CD4-positive, alpha-beta T cell treated with Interleukin-10 for 1 hour (primary cell): ENCODE measurements around the gene SNX11.

ENCODE experiments used
- DNase-seq: peaks from one replicate; pipeline ENCODE4 v3.0.0-alpha.2; 2020

Gene SNX11

DNA sequence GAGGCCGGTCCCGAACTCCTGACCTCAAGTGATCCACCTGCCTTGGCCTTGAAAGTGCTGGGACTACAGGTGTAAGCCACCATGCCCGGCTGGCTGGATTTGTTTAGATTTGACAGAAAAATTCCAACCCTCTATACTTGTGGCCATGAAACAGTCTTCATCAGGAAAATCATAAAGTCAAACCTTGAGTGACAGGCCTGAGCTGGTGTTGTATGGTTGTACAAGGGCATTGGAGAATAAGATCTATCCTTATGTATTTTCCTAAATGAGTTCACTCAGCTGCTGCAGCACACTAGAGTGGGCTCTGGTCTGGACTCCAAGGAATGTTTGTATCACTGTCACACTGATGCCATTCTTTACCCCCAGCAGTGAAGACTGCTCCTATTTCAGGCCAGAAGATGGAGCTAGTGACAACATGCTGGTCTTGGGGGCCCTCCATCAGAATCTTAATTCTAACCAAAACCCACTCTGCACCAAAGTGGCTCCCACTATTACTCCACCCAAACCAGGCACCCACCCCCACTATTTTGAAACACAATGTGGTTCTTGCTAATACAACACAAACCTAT lies 27.4 kb downstream of the SNX11 start:
- no peak for DNase-seq

DNA sequence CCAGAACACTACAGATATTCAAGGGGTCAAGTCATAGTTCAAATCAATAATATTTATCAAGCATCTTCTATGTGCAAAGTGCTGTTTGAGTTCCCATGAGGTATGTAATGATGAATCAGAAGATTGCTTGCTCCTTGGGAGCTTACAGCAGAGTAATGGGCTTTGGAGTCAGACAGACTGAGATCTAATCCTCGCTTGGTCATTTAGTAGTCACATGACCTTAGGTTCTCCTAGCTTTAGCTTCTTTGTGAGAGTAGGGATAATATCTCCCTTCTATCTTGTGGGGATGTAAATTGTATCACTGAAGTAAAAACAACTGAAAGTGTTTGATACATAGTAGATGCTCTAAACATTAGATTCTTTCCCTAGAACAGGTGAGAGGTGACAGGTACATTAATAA lies 30.1 kb downstream of the SNX11 start:
- DNase-seq, result no peak

DNA sequence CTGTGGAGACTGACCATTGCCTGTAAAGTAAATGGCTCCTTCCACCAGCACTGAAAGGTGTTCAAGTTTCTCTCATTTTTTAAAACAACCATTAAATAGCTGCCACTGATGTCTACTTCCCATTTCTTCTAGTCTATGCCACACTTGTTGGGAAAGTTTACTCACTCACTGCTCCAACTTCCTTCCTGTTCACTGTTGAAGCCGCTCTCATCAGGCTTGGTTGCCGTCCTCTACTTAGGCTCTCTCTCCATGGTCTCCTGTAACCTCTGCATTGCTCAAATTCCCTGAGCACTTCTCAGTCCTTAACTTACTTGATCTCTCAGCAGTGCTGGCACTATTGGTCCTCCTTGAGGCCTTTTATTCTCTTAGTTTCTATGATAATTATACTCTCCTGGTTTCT lies 32.4 kb downstream of the SNX11 start:
- DNase-seq, result no peak

DNA sequence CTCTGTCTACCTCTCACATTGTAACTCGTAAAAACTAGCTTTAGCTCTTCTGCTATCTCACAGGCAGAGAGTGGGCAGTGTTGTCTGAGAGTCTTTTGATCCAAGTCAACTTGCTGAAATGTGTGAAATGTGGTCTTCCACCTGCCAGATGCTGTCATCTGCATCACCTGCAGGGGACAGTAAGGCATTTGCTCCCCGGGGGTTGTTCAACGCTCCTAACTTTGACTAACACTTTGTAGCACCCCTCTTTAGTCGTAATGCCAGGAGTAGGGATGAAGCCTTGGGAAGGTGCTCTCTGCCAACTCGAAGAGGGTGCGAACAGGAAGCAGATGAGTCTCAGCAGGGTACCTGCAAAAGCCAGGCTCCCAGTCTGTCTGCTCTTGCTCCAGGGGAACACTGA lies 36.1 kb downstream of the SNX11 start:
- DNase-seq, result no peak

DNA sequence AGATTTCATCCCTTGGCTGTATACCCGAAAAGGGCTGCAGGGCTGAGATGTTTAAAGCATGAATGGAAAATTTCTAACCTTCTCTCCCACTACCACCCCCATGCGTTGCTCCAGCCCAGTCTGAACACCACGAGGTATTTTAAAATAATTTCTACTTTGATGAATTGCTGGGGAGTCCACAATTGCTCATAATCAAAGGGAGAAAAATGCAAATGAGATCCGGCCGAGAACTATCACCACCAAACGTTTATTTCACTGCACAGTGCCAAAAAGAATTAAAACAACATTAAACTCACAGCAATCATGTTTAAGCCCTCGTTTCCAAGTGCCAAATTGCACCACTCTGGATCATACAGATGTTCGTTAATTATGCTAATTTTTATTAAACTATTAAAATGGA lies 36.7 kb downstream of the SNX11 start:
- no peak for DNase-seq

DNA sequence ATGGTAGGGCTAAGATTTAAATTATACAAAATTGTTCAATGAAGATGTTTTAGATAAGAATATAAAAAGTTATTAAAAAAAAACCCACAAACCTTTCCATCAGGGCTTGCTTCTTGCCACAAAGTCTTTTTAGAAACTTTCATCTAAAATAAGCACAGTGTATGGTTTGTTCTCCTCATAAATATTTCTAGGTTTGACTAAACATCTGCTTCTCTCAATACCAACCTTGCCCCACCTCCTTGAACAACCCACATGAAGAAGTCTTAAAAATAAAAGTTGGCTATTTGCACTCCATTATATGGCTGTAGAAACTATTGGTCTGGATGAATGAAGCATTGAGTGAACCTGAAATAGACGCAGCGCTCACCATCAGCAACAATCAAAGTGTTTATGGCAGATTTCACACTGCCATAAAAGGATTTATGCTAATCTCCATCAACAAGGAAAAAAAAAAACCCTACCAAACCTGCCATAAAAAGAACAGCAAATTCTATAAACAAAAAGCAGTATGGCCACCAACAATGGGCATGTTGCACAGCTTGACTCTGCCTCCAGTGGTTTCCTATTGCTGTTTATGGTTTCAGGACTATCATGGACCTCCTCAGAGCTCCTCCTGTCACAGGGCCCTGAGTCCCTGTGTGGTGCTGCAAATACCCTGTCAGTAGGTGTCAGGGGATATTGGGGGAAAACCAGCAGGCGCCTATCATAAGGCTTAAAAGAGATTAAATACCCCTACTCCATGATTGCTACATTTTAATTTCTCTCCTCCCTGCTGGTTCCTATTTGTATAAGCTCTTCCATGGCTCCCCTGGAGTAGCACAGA lies 37.6 kb downstream of the SNX11 start:
- DNase-seq, result no peak

DNA sequence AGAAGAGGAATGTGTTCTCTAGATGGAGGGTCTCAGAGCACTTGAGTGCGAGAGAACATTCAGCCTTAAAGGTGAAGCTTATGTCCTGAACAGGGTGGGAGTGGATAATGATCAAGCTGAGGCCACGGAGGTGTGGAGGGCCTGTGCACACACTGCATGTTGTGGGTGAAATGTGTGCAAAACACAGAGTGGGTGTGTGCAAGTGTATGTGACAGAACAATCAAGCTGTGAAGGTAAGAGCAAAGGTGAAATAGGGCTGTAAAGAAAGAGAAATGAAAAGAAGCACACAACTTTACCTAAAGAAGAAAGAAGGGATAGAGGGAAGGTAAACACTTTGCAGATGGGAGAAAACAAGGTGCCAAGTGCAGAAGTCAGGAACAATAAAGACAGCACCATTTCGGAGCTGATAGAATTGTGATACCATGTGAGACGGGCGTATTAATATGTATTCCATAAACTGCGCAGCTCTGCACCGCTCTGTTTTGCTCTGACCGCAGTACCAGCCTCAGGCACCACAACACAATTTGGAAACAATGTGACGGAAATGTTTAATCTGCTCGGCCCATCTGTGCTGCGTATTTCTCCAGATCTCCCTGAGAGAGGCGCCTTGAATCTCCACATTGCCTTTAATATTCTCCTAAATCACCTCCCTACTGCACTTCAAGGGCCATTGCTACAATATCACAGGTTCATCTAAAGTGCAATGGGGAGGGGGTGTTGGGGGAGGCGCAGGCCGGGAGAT lies 40.6 kb downstream of the SNX11 start:
- no peak for DNase-seq

DNA sequence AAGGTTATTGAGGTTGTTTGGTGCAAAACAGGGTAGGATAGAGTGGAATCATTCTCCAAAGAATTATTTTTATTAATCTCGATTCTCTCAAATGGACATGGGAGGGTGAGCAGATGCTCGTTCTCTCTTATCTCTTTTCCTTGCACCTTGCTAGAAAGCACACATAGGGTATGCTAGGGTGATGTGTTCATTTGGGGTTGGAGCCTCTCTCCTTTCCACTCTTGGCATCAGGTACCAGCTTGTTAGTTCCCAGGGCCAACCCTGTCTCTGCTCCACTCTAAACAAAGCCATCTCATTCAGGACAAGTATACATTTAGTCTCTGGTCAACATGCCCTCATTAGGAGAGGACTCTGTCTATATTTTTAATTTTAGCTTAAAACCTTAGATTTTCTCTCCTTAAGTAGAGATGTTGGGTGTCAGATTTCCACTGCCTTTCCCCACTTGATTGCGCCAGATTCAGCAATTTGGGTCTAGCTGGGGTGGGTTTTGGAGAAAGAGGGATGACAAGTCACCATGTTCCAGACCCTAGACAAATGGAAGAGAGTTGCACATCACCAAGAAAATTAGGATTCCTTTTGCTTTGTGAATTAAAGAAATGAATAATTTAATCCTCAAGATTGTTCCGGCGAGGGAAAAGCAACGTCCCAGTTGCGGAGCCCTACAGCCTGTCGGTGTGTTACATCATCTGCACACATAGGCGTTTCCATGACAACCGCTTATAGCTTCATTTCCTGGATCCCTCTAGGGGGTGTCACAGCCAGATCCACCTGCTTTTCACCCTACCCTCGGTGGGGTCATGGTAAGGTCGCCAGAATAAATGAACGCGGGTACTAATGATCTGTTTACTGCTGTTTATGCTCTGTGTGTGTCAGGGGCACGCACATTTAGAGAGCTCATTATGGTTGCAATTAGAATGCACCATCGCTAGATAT lies 41.6 kb downstream of the SNX11 start:
- DNase-seq, result no peak

DNA sequence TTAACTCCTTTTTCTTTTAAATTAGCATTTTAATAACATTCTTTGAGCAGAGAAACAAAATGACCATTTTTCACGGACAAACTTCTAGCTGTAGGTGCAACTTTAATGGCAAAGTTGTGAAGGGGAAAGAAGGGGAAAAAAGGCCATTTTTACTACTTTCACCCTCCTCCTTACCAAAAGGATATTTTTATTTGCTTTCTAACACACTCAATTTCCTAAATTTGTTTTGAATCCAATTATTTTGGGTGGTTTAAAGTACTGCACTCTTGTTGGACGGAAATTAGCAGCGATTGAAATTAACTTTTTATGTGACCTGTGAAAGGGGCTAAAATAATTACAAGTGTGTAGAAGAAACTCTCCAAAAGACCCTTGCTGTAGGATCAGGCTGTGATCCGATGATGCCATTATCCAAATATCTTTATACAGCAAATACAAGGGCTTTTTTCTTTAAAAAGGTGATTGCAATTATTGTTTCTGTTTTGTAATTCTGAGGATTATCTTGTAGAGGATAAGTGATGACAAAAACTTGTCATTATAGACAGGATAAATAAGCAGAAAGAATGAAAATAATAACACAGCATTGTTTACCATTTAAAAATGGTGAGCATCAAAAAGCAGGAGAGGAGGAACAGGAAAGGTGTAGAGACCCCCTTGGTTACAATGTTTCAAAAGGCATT lies 42.4 kb downstream of the SNX11 start:
- no peak for DNase-seq

DNA sequence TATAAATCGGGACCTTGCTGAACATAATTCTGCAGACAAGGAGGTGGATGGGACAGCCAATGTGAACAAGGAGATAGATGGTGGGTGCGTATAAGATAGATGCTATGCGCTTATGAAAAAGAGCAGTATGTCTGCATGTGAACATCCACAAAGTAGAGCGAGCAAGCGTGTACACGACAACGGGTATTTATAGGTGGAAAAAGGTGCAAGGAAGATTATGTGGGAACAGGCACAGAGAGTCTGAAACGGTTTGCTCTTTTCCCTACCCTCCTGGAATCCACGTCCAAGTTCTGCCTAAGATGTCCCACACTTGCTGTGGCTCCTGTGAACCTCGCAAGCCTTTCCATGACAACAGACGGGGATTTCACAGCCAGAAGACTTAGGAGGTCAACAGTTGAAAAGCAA lies 43.0 kb downstream of the SNX11 start:
- DNase-seq, result no peak

DNA sequence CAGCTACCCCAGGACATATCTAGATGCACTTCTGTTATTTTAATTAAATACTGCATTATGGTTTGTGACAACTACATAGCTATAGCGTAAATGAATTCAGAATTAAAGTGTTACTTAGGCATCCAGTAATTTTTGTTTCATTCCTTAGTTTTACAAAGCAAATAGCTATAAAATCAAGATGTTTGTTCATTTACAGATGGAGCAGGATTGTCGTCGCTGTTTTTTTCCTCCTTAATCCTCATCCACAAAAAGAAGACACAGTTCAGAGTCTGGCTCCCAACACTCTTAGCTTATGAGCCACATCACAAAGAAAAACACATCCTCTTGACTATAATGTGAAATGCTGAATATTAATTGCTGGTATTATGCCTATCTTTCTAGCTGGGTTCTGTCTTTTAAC lies 43.7 kb downstream of the SNX11 start:
- no peak for DNase-seq

DNA sequence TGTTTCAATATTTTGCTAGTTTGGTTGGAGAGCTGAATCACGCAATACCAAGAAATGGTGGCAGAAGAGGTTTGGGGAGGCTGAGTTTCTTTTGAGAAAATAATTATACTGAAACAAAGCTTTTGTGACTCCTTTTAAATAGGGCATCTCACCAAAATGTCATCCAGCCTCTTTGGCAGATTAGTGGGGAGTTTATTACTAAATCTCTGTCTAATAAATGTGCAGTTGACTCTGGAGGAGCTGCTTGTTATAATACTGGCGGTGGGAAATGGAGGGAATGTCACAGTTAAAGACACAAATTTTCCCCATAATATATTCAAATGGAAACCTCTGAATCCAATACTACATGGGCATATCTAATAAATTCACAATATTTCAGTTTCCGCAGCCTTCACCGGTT lies 44.7 kb downstream of the SNX11 start:
- no peak for DNase-seq

DNA sequence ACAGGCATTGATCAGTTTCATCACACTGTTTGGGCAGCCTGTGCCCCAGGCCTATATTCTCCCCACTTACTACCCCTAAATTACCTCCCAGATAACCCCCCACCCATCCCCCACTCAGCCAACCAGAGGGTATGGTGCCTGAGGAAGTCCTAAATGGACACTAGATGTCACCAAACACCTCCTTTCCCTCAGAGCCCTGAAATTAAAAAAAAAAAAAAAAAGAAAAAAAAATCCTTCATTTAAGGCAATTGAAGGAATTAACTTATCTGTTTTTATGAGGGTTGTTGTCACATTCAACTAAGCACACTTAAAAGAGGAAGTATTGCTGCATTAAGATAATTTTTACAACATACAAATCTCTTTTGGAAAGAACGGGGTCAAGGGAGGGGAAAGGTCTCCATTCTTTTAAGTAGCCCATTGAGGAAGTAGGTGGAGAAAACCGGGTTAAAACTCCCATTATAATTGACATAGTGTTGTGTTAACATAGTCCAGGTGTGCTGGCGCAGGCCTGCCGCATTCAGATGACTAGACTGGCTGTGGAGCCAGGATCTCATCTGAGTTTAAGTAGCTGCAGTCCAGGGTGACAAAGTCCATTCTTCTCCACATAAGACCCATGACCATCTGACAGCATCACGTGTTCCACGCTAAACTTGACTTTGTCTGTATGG lies 46.3 kb downstream of the SNX11 start:
- no peak for DNase-seq

DNA sequence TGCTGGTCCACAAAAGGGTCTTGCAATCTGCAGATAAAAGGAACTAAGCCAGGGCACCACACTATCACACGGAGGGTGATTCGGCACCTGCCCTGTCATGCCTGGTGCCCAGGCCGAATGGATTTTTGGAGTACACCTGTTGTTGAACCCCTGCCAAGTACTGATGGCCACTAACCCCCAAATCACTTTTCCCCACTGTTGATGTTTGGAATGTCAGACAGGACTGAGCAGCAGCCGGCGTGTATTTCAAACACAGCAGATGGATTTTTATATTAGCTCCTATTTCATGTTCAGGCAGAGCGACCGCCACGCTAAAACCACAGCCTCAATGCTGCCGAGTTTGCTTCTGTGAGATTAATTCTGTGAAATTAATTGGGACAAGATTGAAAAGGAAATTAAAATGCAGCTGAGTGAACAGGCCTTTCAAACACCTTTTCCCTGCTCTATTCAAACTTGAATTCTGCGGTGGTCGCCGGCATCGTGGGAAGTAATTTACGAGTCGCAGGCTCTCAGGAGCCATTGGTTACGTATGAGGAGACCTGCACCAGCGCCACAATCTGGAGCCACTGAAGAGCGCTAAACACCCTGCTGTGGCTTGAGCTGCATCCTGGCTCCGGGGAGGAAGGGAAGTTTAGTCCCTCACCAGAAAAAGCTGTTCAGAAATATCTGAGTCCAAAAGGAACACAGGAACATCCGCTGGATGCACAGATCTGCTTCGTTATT lies 48.5 kb downstream of the SNX11 start:
- no peak for DNase-seq

DNA sequence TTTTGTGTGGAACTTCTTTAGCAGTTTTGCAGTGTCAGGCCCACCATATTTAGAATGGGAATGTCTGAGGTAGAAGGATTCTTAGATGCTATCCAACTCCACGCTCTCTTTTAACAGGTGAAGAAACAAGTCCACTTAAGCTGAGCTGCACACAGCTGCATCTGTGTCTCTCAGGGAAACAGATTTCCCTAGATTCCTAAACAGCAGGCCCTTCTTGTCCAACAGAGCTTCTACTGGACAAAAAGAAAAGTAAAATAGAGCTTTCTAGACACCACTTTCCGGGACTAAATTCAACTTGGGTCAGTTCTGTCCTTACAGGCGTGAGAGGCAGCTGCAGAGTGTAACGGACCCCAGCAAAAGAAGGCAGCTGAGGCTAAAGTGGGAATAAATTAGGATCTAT lies 51.7 kb downstream of the SNX11 start:
- DNase-seq, result no peak

DNA sequence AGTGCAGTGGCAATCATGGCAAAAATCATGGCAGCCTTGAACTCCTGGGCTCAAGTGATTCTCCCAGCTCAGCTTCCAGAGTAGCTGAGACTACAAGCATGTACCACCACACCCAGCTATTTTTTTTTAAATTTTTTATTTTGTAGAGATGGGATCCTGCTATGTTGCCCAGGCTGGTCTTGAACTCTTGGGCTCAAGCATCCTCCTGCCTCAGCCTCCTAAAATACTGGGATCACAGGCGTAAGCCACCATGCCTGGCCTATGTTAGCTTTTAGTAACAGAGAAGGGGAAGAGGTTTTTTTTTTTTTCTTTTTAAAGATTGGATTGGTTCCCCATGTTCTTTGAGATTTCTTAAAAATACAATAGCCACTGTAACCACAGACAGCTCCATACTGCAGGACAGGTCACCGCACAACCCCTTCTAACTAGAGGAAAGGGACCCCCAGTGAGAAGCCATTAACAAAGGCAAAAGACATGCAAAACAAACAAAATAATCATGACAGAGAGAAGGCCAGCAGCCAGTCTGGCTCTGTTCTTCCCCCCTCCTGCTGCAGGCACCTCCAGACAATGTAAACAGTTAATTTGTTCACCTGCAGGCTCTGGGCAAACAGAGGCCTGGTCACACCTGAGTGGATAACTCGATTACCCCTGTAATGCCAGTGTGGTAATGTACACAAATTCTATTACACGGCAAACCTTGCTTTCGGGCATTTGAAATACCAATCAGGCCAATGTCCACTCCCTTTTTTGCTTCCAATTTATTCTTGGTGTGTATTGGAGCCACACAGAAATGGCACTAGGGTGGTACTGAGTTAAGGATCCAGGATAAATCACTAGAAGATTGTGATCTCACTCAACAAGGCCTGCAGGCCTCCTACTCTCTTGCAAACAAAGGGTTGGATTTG lies 52.9 kb downstream of the SNX11 start:
- no peak for DNase-seq

DNA sequence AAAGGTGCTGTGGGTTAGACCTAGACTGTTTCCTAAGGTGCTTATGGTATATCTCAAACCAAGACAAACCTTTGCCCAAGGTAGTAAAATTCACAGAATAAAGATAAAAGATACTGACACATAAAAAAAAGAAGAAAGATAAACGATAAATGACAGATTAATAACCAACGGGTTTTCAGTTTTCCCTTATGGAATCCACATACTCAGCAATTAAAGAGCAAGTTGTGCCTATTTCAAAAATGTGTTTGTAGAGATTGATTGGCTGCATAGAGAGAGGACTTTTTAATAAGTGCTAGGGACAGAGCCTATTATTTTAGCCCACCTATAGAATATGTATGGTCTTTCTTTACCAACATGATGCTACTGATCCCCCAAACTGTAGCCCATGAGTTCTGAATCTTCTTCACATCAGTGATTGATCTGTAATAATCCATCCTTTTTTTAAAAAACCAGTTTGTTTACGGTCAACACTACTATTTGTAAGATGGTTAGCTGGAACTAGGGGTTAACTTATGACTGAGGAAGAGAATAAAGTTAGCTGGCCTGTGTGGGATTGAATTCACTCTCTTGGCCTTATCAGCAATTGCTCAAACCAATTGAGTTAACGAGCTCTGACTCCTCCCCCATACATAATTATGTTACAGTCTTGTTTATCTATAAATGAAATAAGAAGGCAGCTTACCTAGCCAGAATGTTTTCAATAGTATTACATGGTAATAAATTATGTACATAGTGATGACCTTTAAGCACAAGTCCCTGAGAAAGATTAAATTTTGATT lies 53.8 kb downstream of the SNX11 start:
- DNase-seq, result no peak

DNA sequence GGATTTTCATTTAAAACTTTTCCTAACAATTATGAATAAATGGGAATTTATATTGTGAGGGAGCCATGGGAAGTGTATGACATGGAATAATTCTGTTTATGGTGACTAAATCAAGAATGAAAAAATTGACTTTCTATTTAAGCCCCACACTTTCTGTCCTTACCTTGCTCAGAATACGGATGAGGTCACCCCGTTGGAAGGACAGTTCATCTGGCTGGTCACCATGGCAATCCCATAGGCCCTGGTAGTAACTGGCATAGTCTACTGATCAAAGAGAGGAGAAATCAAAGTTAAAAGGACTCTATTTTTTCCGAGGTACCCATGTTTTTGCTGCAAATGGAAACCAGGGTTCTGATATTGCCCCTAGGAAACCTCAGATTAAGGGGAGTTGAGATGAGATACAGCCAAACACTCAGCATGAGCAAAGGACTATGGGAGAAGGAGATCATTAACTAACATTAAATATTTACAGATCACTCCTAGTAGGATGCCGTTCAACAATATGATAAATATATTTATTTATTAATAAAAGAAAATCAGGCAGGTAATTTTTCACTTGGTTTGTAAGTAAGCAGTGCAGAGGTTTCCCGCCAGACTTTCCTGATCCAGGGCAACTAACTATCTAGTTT lies 54.9 kb downstream of the SNX11 start:
- DNase-seq, result no peak
